ENCODE data around the gene R3HDM1.
A peak's percentile ranks its signal among the peaks of the same experiment; 100 is the strongest.
"Not testable (repeated sequence)": the region's sequence is repeated elsewhere in the genome, so short reads cannot be mapped to it uniquely, and the experiment has no call there.

Gene R3HDM1

DNA sequence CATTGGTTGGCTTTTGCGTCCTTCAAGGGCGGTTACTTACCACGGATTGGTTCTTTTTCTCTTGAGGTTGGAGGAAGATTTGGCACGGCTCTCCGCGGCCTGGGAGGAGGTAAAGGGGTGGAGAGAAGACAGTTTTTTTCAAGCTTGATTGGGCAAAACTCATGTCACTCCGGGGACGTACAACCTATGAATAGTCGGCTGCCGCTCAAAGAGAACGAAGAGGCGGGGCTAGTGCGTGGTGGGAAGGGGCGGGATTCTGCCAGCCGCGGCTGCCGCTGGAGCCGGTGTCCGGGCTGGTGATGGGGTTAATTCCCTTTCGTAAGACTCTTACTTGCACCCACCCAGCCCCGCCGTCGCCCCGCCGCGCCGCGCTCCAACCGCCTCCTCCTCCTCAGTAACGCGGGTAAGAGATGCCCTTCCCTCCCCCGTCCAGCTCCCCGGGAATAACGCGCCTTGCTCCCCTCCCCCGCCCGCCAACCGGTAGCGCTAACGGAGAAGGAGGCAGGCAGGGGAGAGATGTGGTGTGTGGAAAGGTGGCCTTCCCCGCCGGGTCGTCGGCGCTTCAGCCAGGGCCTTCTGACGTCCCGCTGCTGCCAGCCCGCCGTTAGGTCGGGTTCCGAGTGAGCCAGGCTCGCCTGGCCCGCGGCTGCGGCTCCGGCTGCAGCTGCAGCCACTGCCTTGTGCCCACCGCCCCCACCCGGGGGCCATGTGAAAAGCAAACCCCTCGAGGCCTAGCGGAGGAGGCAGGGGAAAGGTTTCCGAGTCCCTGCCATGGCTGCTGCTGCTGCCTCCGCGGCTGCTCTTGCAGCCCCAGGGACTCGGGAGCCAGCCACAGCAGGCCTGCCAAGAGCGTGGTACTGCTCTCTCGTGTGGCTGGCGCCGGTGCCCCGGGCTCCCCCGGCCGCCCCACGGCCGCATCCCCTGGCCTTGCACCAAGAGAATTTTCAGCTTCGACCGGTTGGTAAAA is at the start of gene R3HDM1:
Gene R3HDM1, plus strand, starts transcription at position 254 of the 967 bp plus-strand sequence. CDS start 73,362 bp downstream, outside the sequence.
- DNase-seq, result peak; percentile 99

DNA sequence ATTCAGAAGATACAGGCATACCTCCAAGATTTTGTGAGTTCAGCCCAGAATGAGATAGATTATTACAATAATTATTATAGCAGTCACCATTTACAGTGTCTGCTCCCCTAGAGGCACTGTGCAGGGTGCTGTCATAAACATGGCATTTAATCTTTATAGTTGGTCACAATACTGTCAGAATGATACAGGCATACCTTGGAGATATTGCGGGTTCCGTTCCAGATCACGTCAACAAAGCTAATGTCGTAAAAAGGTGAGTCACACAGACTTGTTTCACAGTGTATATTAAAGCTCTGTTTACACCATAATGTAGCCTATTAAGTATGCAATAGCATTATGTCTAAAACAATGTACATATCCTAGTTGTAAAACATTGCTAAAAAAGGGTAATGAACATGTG is 45.8 kb upstream of the R3HDM1 start:
- no peak for DNase-seq

DNA sequence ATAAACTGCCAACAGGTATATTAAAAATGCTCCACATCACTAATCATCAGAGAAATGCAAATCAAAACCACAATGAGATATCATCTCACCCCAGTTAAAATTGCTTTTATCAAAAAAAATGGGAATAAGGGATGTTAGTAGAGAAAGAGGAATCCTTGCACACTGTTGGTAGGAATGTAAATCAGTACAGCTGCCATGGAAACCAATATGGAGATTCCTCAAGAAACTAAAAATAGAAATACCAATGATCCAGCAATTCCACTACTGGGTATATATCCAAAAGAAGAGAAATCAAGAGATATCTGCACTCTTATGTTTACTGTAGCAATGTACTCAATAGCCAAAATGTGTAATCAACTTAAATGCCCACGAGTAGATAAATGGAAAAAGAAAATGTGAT is 40.9 kb upstream of the R3HDM1 start:
- DNase-seq, result no peak

GRCh38 chr2:135494503-135494902 is 36.8 kb upstream of the R3HDM1 start:
- DNase-seq, result no peak

- DNase-seq, result no peak
These were observed 36.4 kb upstream of the R3HDM1 start for GRCh38 chr2:135494917-135495316.

- not testable (repeated sequence) for DNase-seq
These were observed 32.7 kb upstream of the R3HDM1 start for GRCh38 chr2:135498588-135498987.

GRCh38 chr2:135504811-135505210 is 26.5 kb upstream of the R3HDM1 start:
- DNase-seq, result no peak

DNA sequence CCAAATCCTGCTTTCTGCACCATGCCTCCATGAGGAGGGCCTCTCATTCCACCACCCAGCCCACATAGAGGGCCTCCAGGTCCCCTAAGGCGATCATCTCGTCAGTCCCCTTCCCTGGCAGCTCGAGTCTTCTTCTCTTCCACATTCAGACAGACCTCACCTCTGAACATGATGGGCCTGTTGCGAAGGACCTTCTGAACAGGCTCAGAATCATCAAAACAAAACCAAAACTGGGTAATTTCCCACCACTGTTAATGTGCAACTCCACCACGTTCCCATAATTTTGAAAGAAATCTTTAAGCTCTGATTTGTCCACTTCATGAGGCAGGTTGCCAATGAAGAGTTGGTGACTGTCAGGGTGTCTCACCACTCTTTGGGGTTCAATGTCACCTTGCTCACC is 20.7 kb upstream of the R3HDM1 start:
- no peak for DNase-seq

GRCh38 chr2:135512099-135512498 is 19.2 kb upstream of the R3HDM1 start:
- no peak for DNase-seq

DNA sequence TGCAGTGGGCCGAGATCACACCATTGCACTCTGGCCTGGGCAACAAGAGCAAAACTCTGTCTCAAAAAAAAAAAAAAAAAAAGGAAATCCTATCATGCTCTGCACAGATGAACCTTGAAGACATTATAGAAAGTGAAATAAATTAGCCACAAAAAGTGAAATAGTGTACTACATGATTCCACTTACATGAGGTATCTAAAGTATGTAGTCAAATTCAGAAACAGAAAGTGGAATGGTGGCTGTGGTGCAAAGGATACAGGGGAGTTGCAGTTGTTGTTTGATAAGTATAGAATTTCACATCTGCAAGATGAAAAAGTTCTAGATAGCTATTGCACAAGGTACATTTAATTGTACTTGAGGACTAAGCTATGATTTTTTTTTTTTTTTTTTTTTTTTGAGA is 5.5 kb upstream of the R3HDM1 start:
- peak; percentile 10 for DNase-seq

DNA sequence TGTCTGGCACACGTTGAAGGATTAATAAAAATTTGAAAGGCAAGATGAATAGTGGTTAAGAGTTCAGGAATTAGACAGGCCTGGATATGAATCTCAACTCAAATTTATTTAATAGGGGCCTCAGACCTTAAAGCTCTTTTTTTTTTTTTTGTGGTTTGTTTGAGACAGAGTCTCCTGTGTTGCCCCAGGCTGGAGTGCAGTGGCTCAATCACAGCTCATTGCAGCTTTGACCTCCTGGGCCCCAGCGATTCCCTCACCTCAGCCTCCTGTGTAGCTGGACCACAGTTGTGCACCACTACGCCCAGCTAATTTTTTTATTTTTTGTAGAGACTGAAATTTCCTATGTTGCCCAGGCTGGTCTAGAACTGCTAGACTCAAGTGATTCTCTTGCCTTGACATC is 3.3 kb upstream of the R3HDM1 start:
- no peak for DNase-seq

DNA sequence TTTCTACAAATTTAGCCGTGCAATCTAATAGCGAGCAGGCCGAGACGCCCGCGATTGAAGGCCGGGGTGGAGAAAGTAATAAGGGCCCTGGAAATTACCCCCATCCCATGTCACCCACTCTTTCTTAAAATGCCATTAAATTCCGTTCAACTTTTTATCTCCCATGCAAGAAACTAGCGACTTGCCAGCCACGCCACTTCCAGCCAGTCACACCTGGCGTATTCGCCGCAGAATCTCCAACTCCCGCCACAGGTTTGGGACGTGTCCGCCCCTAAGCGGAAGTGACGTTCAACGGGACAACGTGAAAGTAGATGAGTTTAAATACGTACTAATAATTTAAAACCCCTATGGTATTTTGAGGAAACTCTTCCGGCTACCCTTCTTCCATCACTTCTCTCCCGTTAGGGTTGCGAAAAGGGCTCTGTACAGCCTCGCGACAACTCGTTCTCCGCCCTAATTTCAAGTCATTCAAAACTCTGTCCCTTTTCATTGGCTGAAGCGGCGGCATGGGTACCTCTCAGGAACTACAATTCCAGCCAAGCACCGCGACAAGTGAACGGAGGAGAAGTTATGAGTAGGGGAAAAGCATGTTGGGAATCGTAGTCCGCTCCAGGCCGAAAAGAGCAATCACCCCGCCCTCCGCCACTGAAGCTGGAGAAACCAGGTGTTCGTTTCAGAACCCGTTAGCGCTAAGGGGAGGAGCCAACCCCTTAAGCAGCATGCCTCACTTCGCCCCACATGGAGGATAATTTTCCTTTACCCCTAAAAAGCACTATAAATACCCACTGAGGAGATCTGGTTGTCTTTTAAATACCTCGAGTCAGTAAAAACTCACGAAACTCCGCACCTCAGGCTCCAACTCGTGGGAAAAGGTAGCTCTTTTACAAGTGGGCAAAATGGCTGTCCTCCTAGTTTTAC is 712 bp upstream of the R3HDM1 start, which contains the start of gene ZRANB3:
Gene ZRANB3, minus strand, starts transcription at position 906 of the 918 bp plus-strand sequence.
- DNase-seq, result peak; percentile 97

DNA sequence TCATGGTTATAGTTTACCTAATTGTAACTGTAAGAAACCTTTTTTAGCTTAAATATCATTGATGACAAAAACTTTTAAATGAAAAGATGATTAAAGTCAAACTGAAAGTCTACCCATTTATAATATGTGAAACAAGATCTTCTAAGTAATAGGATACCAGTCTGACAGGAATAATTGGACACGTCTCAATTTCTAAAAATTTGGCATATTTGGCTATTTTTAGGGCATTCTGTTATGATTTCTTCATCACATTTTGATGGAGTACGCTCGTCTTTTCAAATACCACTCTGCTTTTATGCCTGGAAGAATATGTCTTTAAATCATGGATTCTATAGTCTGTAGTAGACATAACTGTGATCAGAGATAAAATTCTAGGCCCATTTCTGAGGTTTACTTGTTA is 1.3 kb downstream of the R3HDM1 start:
- no peak for DNase-seq

GRCh38 chr2:135533545-135533944 is 2.3 kb downstream of the R3HDM1 start:
- DNase-seq, result not testable (repeated sequence)

DNA sequence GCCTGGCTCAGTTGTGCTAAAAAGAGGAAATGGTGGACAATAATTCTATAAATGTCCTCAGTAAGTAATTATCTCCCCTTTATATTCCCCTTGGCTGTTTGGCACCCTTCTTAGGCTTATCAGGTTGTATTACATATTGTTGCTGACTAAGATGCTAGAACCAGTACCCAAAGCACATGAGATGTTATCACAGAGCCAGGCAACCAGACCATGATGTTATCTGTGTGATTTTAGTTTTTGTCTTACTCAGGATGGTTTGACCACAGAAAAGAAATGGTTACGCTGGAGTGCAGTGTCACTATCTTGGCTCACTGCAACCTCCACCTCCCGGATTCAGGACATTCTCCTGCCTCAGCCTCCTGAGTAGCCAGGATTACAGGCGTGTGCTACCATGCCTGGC is 15.2 kb downstream of the R3HDM1 start:
- DNase-seq, result peak; percentile 75

DNA sequence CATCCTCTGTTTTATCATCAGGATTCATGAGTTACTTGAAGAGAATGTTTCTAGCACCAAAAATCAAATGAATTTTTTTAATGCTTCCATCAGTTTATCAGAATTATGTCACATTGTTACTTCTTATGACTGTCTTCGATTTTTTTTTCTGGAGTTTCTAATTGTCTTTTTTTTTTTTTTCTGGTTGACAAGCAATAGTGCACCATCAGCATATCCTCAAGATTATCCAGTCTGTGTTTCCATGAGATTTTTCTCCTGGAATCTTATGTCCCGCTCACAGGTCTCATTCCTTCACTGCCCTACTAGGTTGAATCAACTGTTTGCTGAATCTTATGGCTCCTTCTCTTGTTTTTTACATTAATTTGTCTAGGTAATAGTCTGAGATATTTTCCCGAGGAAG is 16.0 kb downstream of the R3HDM1 start:
- DNase-seq, result no peak

- DNase-seq, result no peak
These were observed 20.1 kb downstream of the R3HDM1 start for GRCh38 chr2:135551356-135551755.

- no peak for DNase-seq
These were observed 21.6 kb downstream of the R3HDM1 start for GRCh38 chr2:135552887-135553286.

- no peak for DNase-seq
These were observed 24.0 kb downstream of the R3HDM1 start for GRCh38 chr2:135555311-135555710.

DNA sequence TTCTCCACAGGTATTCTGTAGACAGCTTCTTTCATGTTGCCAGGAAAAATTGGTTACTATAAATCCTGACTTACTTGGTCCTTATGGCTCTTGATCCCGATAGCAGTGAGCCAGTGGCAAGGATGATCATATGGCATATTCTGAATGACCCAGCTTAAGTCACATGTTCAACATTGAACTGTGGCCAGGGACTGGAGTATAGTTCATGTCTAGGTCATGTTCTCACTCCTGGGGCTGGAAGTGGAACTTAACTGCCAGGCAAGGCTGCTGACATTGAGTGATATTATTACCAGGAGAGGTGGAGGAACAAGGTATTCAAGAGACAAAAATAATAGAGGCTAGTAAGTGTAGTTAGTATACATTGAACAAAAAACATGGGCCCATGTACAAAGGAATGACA is 26.2 kb downstream of the R3HDM1 start:
- no peak for DNase-seq

DNA sequence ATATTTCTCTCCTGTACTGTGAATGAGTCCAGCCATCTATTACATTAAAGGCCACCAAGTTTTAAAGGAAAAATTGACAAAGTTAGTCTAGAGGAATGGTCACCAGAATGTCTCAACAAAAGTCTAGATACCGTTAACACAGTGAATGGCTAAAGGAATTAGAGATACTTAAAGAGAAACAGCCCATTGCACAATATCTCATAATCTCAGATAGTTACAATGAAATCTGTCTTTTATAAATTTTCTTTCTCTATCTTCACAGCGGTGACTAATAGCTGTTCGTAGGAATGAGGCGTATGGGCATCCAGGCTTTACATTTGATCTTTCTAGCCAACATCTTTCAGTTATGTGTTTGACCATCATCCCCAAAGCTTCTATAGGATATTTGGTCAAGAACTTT is 30.6 kb downstream of the R3HDM1 start:
- no peak for DNase-seq

- peak; percentile 5 for DNase-seq
These were observed 32.5 kb downstream of the R3HDM1 start for GRCh38 chr2:135563793-135564192.

DNA sequence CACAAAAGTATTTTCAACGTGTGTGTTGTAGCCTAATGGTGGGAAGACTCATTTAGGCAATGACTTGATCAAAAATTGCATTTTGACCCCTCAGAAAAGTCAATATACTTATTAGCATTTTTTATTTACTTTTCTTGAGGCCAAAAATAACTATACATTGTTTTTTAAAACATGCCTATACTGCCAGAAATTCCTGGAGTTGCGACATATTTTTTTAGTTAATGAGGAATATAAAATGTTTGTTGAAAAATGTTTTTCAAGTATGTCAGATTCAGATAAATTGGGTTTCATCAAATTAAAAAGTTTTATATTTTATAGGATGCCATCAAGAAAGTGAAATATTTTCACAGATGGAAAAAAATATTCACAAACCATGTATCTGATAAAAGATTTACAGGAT is 39.6 kb downstream of the R3HDM1 start:
- no peak for DNase-seq

DNA sequence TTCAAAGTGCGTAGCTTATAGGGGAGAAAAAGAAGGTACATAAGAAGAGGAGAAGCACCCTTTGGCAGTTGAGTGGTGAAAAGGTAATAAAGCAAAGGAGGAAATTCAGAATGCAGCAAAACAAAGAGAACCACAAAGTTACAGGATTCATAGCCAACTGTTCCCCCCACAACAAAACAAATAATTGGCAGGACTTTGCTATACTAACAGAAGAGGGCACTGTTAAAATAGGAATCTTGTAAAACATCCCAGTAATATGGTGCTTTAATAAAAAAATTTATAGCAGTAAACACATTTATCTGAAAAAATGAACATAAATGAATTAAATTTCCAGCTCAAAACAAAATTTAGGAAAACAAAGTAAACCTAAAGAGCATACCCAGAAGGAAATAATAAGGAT is 42.3 kb downstream of the R3HDM1 start:
- DNase-seq, result no peak
